Neural progenitor cell (in vitro differentiated cells): ENCODE measurements around the gene TM2D3.

ENCODE experiments used
- EZH2 ChIP-seq: fragments of 200-600 bp; sonication (generic); IDR thresholded peaks from 2 replicates; pipeline ENCODE4 v1.6.1; 2017; ENCODE audit warnings: antibody characterized with exemption, mild to moderate bottlenecking, moderate library complexity
- TF ChIP-seq, protein P1 (sequence below): fragments of 200-600 bp; sonication (generic); IDR thresholded peaks from 2 replicates; pipeline ENCODE4 v1.5.1; 2017; ENCODE audit warnings: antibody characterized with exemption, mild to moderate bottlenecking

DNA sequence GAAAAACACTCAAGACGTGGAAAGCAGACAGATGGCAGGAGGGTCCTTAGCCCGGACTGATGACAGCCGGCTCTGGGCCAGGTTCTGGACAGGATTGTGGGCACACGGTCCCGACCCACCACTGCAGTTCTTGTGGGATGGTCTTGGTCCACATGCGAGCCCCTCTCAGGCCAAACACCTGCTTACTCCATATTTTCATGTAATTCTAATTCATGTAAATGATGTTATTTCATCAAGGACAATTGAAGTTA lies 32.6 kb downstream of the TM2D3 start:
- TF ChIP-seq, protein P1, sequence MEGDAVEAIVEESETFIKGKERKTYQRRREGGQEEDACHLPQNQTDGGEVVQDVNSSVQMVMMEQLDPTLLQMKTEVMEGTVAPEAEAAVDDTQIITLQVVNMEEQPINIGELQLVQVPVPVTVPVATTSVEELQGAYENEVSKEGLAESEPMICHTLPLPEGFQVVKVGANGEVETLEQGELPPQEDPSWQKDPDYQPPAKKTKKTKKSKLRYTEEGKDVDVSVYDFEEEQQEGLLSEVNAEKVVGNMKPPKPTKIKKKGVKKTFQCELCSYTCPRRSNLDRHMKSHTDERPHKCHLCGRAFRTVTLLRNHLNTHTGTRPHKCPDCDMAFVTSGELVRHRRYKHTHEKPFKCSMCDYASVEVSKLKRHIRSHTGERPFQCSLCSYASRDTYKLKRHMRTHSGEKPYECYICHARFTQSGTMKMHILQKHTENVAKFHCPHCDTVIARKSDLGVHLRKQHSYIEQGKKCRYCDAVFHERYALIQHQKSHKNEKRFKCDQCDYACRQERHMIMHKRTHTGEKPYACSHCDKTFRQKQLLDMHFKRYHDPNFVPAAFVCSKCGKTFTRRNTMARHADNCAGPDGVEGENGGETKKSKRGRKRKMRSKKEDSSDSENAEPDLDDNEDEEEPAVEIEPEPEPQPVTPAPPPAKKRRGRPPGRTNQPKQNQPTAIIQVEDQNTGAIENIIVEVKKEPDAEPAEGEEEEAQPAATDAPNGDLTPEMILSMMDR = no peak
- no peak for TF ChIP-seq EZH2
